LNCaP clone FGC (cell line): ENCODE measurements around the gene MCM8.
A peak's percentile ranks its signal among the peaks of the same experiment; 100 is the strongest.

Experiments
- DNase-seq: peaks from one replicate; pipeline ENCODE4 v3.0.0-alpha.2; 2011; ENCODE audit warnings: low read depth
- H3K4me3 ChIP-seq: 2 replicates; pipeline ENCODE4 v1.5.1; 2011; ENCODE audit warnings: mild to moderate bottlenecking, low read depth, low read length, control low read depth
- TF ChIP-seq, protein P1 (sequence below): IDR thresholded peaks from 2 replicates; pipeline ENCODE4 v1.5.1; 2012; ENCODE audit warnings: mild to moderate bottlenecking; ENCODE audit not compliant: control insufficient read depth, insufficient read depth; ENCODE audit errors: extremely low read depth

MCM8 gene

DNA sequence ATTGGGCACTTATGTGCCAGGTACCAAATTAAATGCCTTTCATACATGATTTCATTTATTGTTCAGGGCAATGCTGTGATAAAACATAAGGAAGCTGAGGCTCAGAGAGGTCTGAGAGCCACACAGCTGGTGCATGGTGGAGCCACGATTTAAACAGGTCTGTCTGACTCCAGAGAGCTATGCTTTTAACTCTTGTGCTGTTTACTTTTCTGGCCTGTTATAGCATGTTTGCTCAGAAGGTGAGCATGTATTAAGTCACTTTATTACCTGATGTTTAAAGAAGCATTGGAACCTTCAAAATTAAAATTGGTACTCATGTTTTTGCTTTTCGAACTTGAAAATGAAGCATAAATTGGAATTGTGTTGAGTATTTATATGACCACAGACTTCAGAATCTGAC is 26.8 kb downstream of the MCM8 start:
- TF ChIP-seq, protein P1, sequence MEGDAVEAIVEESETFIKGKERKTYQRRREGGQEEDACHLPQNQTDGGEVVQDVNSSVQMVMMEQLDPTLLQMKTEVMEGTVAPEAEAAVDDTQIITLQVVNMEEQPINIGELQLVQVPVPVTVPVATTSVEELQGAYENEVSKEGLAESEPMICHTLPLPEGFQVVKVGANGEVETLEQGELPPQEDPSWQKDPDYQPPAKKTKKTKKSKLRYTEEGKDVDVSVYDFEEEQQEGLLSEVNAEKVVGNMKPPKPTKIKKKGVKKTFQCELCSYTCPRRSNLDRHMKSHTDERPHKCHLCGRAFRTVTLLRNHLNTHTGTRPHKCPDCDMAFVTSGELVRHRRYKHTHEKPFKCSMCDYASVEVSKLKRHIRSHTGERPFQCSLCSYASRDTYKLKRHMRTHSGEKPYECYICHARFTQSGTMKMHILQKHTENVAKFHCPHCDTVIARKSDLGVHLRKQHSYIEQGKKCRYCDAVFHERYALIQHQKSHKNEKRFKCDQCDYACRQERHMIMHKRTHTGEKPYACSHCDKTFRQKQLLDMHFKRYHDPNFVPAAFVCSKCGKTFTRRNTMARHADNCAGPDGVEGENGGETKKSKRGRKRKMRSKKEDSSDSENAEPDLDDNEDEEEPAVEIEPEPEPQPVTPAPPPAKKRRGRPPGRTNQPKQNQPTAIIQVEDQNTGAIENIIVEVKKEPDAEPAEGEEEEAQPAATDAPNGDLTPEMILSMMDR = no peak
- no peak overlapping the region for H3K4me3 ChIP-seq
- DNase-seq = peak; percentile 75

DNA sequence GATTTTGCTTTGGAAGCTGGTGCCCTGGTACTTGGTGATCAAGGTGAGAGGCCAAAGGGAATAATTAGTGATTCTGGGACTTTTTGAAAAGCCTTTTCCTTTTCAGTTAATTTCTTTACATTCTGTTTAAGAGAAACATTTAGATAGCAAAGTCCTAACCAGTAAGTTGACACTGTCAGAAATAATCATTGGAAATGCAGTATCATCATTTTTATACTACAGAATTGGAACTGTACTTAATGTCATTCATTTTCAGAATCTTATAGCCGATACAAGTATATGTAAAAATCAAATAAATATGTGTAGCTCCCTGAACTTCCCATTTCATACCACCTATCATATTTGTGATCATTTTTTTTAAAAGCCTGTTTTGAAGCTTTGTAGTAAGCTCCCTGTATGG is 27.5 kb downstream of the MCM8 start:
- TF ChIP-seq, protein P1 = no peak
- DNase-seq = no peak
- H3K4me3 ChIP-seq = no peak overlapping the region

DNA sequence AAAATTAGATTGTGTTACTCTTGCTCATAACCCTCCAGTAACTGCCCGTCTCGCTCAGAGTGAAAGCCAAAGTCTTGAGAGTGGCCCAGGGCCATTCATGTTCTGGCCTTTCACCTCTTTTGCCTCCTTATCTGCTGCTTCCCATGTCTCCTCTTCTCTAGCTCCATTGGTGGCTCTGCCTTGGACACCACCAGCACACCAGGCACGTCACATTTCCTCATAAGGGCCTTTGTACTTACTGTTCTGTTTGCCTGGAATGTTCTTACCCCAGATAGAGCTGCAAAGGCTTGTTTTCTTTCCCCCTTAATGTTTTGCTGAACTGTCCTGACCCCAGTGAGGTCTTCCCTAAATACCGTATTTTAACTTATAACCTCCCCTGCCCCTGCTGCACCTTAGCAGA is 29.3 kb downstream of the MCM8 start:
- TF ChIP-seq, protein P1 = no peak
- DNase-seq = no peak

DNA sequence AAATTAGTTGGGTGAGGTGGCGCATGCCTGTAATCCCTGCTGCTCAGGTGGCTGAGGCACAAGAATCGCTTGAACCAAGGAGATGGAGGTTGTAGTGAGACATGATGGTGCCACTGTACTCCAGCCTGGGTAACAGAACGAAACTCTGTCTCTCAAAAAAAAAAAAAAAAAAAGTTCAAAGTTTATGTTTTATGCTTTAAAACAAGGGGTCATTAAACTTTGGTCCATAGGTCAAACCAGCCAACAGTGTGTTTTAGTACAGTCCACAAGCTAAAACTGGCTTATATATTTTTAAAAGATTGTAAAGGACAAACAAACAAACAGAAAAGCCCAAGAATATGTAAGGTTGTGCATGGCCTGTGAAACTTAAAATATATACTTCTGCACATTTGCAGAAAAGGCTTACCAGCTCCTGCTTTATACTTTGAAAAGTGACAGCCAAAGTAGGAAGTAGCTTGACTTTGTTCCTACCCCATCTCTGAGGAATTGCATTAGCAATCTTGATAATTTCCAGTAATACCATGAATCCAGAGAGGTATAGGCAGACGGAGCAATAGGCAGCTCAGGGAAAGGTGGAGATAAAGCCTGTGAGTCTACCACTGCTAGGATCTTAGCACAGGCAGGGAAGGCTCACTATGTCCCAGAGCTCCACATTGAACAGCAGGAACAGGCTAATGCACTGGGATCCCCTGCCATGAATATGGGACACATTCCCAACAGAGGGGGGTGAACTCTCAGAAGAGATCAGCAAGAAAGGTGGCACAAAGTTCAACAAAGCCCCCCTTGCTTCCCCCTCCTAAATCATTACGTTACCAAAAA is 30.5 kb downstream of the MCM8 start:
- no peak for DNase-seq
- TF ChIP-seq, protein P1 = no peak
- no peak overlapping the region for H3K4me3 ChIP-seq

More for the DNA sequence above, 29.3 kb downstream of the MCM8 start:
- H3K4me3 ChIP-seq = no peak overlapping the region

DNA sequence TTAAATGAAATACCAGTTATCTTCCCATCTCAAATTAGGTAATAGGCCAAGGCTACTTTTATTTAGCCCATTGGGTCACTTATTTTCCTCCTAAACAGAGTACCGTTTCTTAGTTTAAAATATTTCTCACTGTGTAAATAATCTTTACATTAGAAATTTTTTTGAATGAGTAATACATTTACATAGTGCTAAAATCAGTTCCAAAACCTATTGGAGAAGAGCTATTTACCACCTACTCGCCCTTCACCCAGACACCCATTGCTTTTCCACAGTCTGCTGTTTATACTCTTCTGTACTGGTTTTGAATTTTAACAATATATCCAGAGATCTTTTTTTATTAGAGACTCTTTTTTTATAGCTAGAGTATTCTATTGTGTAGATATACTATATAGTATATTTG is 36.9 kb downstream of the MCM8 start:
- H3K4me3 ChIP-seq = no peak overlapping the region
- no peak for DNase-seq
- TF ChIP-seq, protein P1 = no peak

DNA sequence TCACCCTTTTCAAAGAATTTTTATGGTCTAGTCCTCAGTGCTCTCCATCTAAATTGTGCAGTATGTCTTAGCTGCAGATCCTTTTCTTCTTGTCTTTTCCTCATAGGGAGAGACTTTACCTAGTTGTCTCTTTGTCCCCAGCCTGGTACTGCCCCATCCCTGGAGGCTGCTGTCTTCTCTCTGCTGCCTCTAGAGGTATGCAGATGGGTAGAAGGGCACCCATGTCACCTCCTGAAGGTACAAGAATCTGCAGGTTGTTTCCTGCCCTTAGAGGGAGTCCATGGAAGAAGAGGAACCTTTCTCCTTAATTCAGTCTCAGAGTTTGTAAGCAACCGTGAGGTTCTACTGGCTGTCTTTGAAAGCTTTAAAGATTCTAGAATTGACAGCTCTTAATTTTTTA is 39.1 kb downstream of the MCM8 start:
- TF ChIP-seq, protein P1 = no peak
- no peak for DNase-seq
- no peak overlapping the region for H3K4me3 ChIP-seq

DNA sequence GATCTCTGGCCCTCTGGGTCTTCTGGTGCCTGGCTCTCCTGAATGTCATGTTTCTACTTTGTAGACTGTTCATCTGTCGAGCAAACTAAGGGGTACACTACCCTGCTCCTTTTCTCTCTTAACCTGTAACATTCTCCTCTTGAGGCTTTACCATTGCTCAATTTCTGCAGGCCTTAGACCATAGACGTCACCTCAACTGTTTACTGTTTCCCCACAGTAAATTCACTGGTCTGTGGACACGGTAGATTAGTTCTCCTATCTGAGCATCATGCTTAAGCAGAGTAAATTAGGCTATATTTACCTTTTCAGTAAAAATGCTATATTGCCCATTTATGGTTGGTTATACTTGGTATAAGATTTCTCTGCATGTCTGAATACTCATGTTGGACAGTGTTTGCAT is 40.5 kb downstream of the MCM8 start:
- H3K4me3 ChIP-seq = no peak overlapping the region
- TF ChIP-seq, protein P1 = no peak
- DNase-seq = no peak
